ENCODE data around the gene CDKN1C. TPM values are rescaled to one million over a fixed set of nuclear protein-coding genes. Genes with fewer than 3 reads are reported as not detected.
A peak's percentile ranks its signal among the peaks of the same experiment; 100 is the strongest.

The CDKN1C gene
- total and polyA plus RNA-seq, 12 donors, result 17.7 to 817 (median 321) TPM

- Histone ChIP-seq H3K36me3 (replicated peaks in 1 of 2) (no peaks in the 10 kb centered on the region), H3K4me3 (peak overlapping the region in 1 of 4 donors; percentile 49), H3K9me3 (replicated peaks in 1 of 3) (no peaks in the 10 kb centered on the region), H3K27ac (peak overlapping the region in 3 of 5 donors; percentile 4 to 70 (median 52)), H3K27me3 (no peaks in the 10 kb centered on the region), H3K4me1 (replicated peaks in 1 of 2) (peaks cover 14 to 19% of the 10 kb centered on the region in 2 donors)
- WGBS, 4 donors, result 50 to 100% (median 54%) methylated on average over 2 to 4 of the region's 4 CpGs
- DNase-seq, result no peak
- intact Hi-C loops (cut with DNase I), result loop anchor here in 1 of 2 donors (5.0 kb wide), 1 partner anchor 466 kb away; no protein-coding TSS in a partner anchor
- TF ChIP-seq POLR2A (IDR thresholded peaks at IDR 0.05), result no peak
- TF ChIP-seq, protein P1, sequence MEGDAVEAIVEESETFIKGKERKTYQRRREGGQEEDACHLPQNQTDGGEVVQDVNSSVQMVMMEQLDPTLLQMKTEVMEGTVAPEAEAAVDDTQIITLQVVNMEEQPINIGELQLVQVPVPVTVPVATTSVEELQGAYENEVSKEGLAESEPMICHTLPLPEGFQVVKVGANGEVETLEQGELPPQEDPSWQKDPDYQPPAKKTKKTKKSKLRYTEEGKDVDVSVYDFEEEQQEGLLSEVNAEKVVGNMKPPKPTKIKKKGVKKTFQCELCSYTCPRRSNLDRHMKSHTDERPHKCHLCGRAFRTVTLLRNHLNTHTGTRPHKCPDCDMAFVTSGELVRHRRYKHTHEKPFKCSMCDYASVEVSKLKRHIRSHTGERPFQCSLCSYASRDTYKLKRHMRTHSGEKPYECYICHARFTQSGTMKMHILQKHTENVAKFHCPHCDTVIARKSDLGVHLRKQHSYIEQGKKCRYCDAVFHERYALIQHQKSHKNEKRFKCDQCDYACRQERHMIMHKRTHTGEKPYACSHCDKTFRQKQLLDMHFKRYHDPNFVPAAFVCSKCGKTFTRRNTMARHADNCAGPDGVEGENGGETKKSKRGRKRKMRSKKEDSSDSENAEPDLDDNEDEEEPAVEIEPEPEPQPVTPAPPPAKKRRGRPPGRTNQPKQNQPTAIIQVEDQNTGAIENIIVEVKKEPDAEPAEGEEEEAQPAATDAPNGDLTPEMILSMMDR (IDR thresholded peaks at IDR 0.05), result no peak
Observed at GRCh38 chr11:2892967-2893528, 7.5 kb upstream of the CDKN1C start.

GRCh38 chr11:2892215-2892966 lies 6.8 kb upstream of the CDKN1C start:
- peak in 5 of 7 donors; percentile 31 to 61 (median 52) for DNase-seq
- WGBS, 4 donors, result 8 to 15% (median 9%) methylated on average over 14 to 34 of the region's 34 CpGs
- intact Hi-C loops (cut with DNase I), result loop anchor here in 1 of 2 donors (5.0 kb wide), 1 partner anchor 465 kb away; no protein-coding TSS in a partner anchor
- H3K4me1 ChIP-seq (replicated peaks in 1 of 2), result peaks cover 14 to 20% of the 10 kb centered on the region in 2 donors
- no peaks in the 10 kb centered on the region for H3K27me3 ChIP-seq
- H3K4me3 ChIP-seq, result peak overlapping the region in 1 of 4 donors; percentile 49
- peak overlapping the region in 3 of 5 donors; percentile 4 to 70 (median 52) for H3K27ac ChIP-seq
- TF ChIP-seq, protein P1 (IDR thresholded peaks at IDR 0.05), result peak; percentile 84 to 95 (median 90)
- no peak for TF ChIP-seq POLR2A (IDR thresholded peaks at IDR 0.05)
- no peaks in the 10 kb centered on the region for H3K36me3 ChIP-seq (replicated peaks in 1 of 2)
- no peaks in the 10 kb centered on the region for H3K9me3 ChIP-seq (replicated peaks in 1 of 3)

- Histone ChIP-seq H3K27me3 (no peaks in the 10 kb centered on the region), H3K9me3 (replicated peaks in 1 of 3) (no peaks in the 10 kb centered on the region), H3K36me3 (replicated peaks in 1 of 2) (no peaks in the 10 kb centered on the region), H3K4me3 (peak overlapping the region in 1 of 4 donors; percentile 49), H3K27ac (peak overlapping the region in 2 of 5 donors; percentile 52 to 70), H3K4me1 (replicated peaks in 1 of 2) (peaks cover 14 to 20% of the 10 kb centered on the region in 2 donors)
- DNase-seq, result peak in 6 of 7 donors; percentile 50 to 62 (median 57)
- WGBS, 4 donors, result 42 to 53% (median 45%) methylated on average over 9 to 17 of the region's 17 CpGs
- intact Hi-C loops (cut with DNase I), result loop anchor here (2.0 to 5.0 kb wide), 2 partner anchors 464 to 465 kb away; no protein-coding TSS in a partner anchor
- TF ChIP-seq POLR2A (IDR thresholded peaks at IDR 0.05), result no peak
- TF ChIP-seq, protein P1 (IDR thresholded peaks at IDR 0.05), result no peak
Observed at GRCh38 chr11:2891326-2892214, 6.0 kb upstream of the CDKN1C start.

Measured in adrenal gland (tissue), 12 donors.